ENCODE measurements around the gene CFAP221.

GRCh38 chr2:119583291-119583690, 39.0 kb downstream of the CFAP221 start:
- no peak for TF ChIP-seq POLR2AphosphoS5 (IDR thresholded peaks at IDR 0.05)
- no peak for TF ChIP-seq CTCF (IDR thresholded peaks at IDR 0.05)
- TF ChIP-seq POLR2A (IDR thresholded peaks at IDR 0.05): no peak
